Measurements from ENCODE around the gene METTL25.

Gene METTL25

DNA sequence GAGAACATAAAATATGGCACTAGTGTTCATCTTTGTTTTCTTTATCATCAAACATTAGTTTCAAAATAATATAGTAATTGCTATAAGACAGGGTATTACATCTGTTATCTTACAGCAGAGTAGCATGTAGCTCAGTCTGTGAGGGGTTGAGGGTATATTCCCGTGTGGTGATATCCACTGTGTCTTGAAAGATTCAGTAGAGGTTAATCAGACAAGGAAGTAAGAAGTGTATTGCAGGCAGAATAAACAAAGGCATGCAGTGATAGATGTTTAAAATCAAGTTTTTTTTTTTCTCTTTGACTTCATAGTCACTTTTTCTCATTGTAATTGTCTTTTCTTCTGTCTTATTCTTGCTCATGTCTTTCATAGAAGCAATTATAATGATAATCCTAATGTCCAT lies 48.3 kb downstream of the METTL25 start:
- no peak for DNase-seq (ENCODE audit: low read depth)

DNA sequence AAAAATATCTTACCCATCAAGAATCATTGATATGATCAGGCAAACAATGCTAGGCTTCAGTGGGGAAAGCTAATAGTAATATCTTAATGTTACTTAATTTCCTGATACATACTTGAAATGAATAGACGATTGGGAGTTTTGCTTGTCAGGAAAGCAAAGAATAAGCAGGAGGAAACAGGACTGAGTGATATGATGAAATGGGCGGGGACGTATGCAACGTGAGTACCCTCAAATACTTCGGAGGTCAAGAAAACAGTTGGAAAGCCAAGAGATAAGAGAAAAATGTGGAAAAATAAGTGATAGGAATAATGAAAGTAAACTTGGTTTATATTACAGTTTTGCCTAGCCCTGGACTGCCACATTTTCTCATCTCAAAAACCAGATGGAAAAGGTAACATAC lies 49.2 kb downstream of the METTL25 start:
- DNase-seq (ENCODE audit: low read depth): no peak

DNA sequence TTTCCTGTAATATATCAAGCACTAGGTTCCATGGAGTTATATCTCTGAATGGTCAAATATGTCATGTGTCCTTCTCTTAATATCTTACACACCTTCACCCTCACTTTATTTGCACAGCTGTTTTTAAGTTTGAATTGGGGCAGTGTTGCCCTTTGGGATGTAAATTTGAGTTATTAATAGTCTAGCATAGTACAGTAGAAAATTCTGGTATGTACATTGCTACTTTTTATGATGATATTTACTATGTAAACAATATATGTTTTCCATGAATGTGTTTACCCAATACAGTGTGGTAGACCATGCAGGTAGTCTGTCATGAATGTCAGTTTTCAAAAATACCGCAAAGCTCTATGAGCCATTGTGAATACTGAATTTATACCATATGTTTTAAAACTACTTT lies 50.5 kb downstream of the METTL25 start:
- no peak for DNase-seq (ENCODE audit: low read depth)

DNA sequence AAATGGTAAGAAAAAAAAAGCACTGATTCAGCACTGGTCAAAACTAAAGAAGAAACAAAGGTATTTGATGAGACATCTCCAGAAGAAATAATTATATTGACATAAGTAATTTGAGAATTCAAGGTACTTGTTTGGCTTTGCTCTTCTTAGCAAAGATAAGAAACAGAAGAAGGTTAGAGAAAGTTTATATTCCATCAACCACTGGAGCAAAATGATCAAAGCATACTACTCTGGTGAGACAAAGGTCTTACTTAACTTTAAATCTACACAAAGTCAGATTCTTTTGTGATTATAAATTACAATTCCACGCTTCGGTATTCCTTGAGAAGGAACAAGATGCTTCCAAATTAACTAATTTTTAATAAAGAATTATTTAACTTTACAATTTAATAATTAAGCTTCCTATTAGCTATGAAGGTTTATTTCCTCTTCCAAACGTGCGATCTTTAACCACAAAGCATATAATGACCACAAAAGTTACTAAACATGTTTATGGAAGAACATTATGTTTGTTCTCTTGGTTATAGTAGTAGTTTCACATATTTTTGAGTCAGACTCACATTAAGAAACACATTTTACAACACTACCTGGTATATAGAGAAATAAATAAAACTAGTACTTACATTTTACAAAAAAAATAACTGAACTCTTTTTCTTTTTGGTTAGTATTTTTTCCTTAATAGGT lies 53.4 kb downstream of the METTL25 start:
- DNase-seq (ENCODE audit: low read depth): no peak

- DNase-seq (ENCODE audit: low read depth): no peak
These were observed 53.9 kb downstream of the METTL25 start for GRCh38 chr12:82412246-82412645.

- DNase-seq (ENCODE audit: low read depth): no peak
These were observed 55.7 kb downstream of the METTL25 start for GRCh38 chr12:82414044-82414443.

GRCh38 chr12:82414926-82415325 lies 56.6 kb downstream of the METTL25 start:
- no peak for DNase-seq (ENCODE audit: low read depth)

GRCh38 chr12:82415402-82415801 lies 57.1 kb downstream of the METTL25 start:
- no peak for DNase-seq (ENCODE audit: low read depth)

- no peak for DNase-seq (ENCODE audit: low read depth)
These were observed 66.9 kb downstream of the METTL25 start for GRCh38 chr12:82425241-82425640.

DNA sequence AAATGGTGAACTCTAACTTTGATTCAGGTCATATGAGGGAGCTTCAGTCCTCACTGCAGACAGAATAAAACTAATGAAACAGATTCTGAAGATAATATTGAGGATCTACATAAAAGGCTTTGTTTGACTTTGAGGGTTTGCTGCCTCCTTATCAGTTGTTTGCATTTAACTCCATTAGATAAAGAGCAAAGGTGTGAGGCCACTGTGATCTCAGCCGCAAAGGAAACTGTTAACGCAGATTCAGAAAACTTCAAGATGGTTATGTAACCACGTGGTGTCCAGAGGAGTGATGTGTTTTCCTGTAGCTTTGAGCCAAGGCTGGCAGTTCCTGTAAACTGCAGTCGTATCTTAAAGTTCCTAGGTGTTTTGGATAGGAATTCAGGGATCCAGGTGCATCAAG lies 67.8 kb downstream of the METTL25 start:
- no peak for DNase-seq (ENCODE audit: low read depth)

GRCh38 chr12:82426586-82426985 lies 68.3 kb downstream of the METTL25 start:
- no peak for DNase-seq (ENCODE audit: low read depth)

DNA sequence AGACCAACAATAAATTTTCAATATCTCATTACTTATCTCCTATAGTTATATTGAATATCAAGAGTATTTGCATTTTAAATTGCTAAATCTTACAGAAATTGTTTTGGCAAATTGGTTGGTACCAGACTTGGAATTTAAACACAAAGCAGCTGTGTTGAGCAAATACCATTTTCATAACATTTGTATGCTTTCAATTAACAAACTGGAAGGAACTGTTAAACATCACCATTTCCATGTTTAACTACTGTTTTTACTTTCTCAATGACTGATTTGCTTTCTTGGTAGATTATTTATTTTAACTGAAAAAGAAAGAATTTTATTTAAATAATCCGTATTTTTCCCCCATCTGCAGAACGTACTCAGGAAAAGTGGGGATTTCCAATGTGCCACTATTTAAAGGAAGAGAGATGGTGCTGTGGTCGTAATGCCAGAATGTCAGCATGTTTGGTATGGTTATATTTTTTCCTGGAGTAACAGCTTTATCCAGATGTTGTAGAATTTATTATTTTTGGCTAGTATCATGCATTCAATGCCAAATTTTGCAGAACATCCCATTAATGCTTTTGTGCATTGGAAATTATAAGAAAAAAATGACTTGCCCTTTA lies 72.3 kb downstream of the METTL25 start:
- DNase-seq (ENCODE audit: low read depth): no peak

GRCh38 chr12:82434392-82434911 lies 76.1 kb downstream of the METTL25 start:
- DNase-seq (ENCODE audit: low read depth): no peak

DNA sequence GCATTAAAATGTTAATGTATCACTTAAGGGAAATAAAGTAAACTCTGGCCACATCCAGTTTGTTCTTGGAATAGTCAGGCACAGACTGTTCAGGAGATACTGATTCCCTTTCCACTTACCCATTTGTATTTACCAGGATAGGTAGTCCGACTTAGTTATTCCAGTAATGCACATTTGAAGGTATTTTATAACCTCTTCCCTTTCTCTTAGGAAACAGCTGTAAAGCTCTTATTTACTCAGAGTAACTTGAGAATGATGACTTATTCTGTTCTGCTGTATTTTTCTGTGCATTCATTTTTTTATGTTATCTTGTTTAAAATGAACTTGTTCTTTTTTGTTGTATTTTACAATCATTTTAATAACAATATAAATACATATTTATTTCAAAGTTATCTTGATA lies 78.0 kb downstream of the METTL25 start:
- DNase-seq (ENCODE audit: low read depth): no peak

DNA sequence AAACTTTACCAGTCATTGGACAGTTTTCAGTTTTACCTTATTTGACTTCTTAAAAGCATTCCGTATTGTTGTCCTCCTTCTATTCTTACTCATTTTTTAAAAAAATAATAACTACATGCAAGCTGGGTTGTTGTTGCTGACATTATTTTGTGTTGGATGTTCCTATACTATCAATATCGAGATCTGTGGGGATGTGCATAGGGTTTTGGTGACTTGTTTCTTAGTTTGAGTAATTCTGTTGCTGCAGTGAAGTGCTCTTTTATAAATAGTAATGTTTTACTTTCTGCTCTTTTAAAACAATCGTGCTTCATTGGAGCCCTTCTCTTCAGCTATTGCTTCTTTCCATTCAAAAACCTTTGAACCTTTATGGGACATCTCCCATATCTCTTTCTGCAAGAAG lies 79.4 kb downstream of the METTL25 start:
- DNase-seq (ENCODE audit: low read depth): no peak

DNA sequence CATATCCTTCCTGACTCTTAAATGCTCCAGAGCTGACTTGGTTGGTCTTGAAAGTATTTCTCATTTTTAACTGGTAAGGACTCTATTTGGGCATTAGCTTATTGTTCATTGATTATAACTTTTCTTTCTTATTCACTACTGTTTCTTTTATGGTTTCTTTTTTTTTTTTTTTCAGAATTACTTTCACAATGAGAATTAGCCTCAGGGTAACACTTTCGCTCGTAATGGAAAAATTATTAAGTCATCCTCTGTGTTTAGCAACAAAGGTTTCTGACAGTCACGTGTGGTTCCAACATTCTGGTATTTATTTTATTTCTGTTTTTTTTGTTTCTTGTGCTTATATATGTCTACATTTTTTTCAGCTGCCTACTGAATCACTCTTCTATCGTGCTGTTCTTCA lies 80.0 kb downstream of the METTL25 start:
- no peak for DNase-seq (ENCODE audit: low read depth)

- DNase-seq (ENCODE audit: low read depth): no peak
These were observed 82.6 kb downstream of the METTL25 start for GRCh38 chr12:82440885-82441284.

GRCh38 chr12:82448911-82449578 lies 90.7 kb downstream of the METTL25 start:
- no peak for DNase-seq (ENCODE audit: low read depth)

- no peak for DNase-seq (ENCODE audit: low read depth)
These were observed 98.3 kb downstream of the METTL25 start for GRCh38 chr12:82456633-82457032.

- DNase-seq (ENCODE audit: low read depth): no peak
These were observed 99.8 kb downstream of the METTL25 start for GRCh38 chr12:82458101-82458500.

GRCh38 chr12:82461393-82461792 lies 103.1 kb downstream of the METTL25 start:
- DNase-seq (ENCODE audit: low read depth): no peak

DNA sequence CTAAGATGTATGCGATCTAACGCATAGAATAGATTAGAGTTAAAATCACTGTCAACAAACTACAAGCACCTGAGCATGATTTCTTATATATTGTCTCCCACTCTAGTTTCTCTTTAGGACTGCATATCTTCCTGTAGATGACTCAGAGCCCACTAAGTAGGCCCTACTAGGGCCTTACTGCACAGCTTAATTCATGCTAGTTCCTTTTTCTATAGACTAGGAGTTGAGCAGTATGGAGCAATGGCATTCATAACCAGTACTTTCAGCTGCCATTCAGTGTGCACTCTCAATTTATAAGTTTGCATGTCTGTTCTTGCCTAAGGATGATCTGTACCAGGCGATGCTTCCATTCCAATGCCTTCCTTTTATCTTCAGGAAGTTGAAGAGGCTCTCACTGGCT lies 103.5 kb downstream of the METTL25 start:
- DNase-seq (ENCODE audit: low read depth): no peak

DNA sequence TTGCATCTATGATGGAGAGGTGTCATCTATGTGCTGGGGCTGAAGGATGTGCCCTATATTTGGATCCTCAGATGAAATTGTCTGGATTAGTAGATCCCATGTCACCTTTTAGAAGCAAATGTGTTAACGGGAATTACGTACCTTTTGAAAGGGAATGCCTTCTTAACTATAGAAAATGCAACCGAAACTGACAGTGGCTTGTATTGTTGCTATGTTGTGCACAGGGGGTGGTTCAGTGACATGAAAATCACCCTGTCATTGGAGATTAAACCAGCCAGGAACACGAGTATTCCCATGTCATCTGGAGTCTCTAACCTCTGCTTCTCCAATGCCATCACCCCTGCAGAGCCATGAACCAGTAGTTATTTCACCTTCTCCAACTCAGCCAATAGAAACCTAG lies 110.2 kb downstream of the METTL25 start:
- DNase-seq (ENCODE audit: low read depth): no peak

Measured in HS-5 (cell line).